ENCODE data around the gene PPIE.

- no peak for TF ChIP-seq CHD2 (IDR thresholded peaks at IDR 0.05; ENCODE audit: low read length)
- TF ChIP-seq SIN3A (conservative IDR thresholded peaks at IDR 0.05 in 1 of 2, IDR thresholded peaks at IDR 0.05 in 1 of 2; ENCODE audit: low read depth in 1 of 2, low read length in 2 of 2), result no peak
- no peak for TF ChIP-seq RXRA (IDR thresholded peaks at IDR 0.05; ENCODE audit: insufficient read depth, low read depth, low read length)
- no peak for TF ChIP-seq PHF8 (conservative IDR thresholded peaks at IDR 0.05; ENCODE audit: low read depth, low read length)
- TF ChIP-seq SP2 (IDR thresholded peaks at IDR 0.05; ENCODE audit: low read length), result no peak
- no peak for TF ChIP-seq TAF1 (IDR thresholded peaks at IDR 0.05; ENCODE audit: low read depth, low read length)
- no peak for TF ChIP-seq BACH1 (IDR thresholded peaks at IDR 0.05; ENCODE audit: low read length)
- no peak for TF ChIP-seq MAX (IDR thresholded peaks at IDR 0.05)
These were observed 49.7 kb downstream of the PPIE start for GRCh38 chr1:39788426-39788757.
